Activated naive CD4-positive, alpha-beta T cell (primary cell): Measurements from ENCODE around the gene KLHL20.
"Not testable (repeated sequence)": the region's sequence is repeated elsewhere in the genome, so short reads cannot be mapped to it uniquely, and the experiment has no call there.

ENCODE experiments used
- DNase-seq, 4 experiments: peaks; one replicate each; lab custom pipeline; 2025; lab: John Stamatoyannopoulos, UW

KLHL20 gene, protein sequence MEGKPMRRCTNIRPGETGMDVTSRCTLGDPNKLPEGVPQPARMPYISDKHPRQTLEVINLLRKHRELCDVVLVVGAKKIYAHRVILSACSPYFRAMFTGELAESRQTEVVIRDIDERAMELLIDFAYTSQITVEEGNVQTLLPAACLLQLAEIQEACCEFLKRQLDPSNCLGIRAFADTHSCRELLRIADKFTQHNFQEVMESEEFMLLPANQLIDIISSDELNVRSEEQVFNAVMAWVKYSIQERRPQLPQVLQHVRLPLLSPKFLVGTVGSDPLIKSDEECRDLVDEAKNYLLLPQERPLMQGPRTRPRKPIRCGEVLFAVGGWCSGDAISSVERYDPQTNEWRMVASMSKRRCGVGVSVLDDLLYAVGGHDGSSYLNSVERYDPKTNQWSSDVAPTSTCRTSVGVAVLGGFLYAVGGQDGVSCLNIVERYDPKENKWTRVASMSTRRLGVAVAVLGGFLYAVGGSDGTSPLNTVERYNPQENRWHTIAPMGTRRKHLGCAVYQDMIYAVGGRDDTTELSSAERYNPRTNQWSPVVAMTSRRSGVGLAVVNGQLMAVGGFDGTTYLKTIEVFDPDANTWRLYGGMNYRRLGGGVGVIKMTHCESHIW

DNA sequence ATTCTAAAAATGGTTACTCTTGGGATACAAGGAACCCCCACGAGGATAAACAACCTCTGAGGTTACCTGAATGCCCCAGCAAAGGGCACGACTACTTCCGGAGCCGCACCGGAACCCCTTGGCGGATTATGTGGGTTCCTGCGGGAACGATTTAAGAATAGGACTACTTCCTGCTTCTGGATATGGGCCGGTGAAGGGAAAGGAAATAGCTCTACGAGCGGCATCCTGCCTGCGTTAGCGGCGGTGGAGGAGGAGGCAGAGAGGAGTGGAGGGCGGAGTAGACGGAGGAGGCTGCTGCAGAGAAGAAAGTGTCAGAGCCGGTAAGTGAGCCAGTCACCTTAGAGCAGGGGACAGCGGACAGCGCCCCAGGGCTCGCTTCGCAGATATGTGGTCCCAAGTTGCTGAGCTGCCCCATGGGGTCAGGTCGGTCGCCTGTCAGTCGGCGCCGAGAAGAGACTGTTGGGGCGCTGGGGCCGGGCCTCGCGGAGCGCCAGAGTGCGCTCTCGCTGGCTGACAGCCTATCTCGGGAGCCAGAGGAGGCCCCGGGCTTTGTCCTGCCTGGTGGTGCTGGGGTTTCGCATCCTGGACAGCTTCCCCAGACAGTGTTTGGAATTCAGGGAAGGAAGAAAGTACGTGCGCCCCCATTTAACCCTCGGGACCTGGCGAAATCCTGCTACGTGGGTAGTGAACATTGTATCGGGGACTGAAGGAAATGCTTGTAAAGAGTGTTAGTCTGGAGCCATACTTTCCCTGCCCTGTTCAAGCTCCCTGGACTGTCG lies at the start of gene KLHL20:
KLHL20 (plus strand) TSS at position 223 of the 779 bp plus-strand sequence. CDS start 1,063 bp downstream, outside the sequence.
- DNase-seq, result peak; percentile 49 to 75 (median 67)

DNA sequence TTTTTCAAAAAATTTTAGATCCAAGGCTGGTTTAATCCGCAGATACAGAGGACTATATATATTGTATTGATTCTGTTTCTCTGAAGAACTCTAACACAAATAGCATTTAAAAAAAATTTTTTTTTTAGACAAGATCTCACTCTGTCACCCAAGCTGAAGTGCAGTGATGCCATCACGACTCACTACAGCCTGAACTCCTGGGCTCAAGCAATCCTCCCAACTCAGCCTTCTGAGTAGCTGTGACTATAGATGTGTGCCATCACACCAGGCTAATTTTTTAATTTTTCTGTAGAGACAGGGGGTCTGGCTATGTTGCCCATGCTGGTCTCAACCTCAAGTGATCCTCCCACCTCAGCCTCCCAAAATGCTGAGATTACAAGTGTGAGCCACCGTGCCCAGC lies 48.1 kb upstream of the KLHL20 start:
- no peak for DNase-seq

DNA sequence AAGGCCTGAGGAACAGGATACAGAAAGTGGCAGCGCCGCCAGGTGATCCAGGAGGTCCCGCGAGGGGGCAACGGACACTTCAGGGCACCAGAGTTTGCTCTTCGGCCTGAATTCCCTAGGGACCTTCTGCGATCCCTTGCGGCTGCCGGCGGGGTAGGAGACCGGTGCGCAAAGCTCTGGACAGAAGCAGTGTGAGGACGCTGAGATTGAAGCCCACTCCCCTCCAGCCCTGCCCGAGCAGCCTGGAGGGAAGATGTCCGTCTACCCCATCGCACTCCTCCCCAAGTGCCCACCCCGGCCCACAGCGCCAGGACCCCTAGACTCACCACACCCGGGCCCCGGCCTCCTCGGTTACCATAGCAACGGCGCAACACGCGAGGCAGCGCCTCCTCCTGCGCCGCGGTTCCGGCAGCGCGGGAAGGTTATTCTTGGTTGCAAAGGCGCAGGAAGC lies 45.3 kb upstream of the KLHL20 start, which contains the start of gene ANKRD45:
ANKRD45 (minus strand) TSS at position 361 of the 451 bp plus-strand sequence. CDS start 10,433 bp downstream, outside the sequence.
- no peak for DNase-seq

DNA sequence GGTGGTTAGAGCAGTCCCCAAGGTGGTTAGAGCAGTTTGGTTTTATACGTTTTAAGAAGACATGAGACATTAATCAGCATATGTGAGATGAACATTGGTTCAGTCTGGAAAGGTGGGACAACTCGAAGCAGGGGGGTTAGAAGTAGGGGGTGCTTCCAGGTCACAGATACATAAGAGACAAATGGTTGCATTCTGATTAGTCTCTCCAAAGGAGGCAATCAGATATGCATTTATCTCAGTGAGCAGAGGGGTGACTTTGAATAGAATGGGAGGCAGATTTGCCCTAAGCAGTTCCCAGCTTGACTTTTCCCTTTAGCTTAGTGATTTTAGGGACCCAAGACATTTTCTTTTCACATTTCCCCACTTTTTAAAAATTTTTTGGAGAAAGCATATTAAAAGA lies 40.3 kb upstream of the KLHL20 start:
- DNase-seq, result not testable (repeated sequence)

DNA sequence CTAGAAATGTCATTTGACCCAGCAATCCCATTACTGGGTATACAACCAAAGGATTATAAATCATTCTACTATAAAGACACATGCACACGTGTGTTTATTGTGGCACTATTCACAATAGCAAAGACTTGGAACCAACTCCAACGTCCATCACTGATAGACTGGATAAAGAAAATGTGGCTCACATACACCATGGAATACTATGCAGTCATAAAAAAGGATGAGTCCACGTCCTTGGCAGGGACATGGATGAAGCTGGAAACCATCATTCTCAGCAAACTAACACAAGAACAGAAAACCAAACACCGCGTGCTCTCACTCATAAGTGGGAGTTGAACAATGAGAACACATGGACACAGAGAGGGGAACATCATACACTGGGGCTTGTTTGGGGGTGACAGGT lies 34.6 kb upstream of the KLHL20 start:
- not testable (repeated sequence) for DNase-seq

DNA sequence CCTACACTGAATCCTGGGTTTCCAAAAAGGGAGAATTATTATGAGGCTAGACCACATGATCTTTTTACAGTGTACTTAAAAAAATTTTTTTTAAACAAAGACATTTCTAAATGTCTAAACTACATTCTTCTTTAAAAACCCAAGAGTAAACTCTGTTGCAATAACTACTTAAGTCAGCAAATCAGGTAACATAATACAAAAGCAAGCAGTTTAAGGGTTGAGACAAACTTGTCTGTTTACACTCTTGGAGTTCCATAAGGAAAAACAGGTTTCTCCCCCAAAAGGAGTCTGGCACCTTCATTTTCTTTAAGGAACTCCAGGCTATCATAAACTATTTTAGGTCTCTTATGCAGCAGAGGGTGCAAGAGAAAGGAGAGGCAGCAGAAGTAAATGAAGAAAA lies 32.6 kb upstream of the KLHL20 start:
- DNase-seq, result no peak

DNA sequence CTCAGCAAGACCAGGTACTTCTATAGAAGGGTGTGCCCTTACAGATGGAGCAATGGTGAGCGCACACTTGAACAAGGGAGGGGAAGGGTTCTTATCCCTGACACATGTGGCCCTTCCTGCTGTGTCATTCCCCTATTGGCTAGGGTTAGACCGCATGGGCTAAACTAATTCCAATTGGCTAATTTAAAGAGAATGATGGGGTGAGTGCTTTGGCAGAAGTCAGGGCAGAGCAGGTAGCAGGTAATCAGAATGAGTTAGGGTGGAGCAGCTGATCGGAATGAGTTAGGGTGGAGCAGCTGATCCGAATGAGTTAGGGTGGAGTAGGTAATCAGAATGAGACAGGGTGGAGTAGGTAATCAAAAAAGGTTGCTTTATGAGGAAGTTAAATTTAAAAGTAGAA lies 30.9 kb upstream of the KLHL20 start:
- not testable (repeated sequence) for DNase-seq

DNA sequence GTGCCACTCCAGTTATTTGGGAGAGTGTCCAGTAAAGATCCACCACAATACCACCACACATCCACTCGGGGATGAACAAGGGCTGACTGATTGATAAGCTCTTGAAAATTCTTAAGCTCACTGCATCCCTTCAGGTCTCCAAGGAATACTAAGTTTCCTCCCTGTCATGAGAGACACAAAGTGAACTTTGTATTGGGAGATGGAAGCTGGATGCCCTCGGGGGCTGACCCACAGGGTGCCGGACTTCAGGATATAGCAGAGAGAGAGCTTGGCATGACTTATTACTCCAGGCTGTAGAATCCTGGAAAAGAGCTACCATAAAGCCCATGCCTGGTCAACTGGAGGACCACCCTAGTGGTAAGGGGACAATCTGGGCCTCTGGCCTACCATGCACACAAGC lies 29.7 kb upstream of the KLHL20 start:
- DNase-seq, result not testable (repeated sequence)

DNA sequence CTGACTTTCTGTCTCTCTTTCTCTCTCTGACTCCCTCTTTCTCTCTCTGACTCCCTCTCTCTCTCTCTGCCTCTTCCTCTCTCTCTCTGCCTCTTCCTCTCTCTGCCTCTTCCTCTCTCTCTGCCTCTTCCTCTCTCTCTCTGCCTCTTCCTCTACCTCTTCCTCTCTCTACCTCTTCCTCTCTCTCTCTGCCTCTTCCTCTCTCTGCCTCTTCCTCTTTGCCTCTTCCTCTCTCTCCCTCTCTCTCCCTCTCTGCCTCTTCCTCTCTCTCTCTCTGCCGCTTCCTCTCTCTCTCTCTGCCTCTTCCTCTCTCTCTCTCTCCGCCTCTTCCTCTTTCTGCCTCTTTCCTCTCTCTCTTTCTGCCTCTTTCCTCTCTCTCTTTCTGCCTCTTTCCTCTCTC lies 26.5 kb upstream of the KLHL20 start:
- no peak for DNase-seq

DNA sequence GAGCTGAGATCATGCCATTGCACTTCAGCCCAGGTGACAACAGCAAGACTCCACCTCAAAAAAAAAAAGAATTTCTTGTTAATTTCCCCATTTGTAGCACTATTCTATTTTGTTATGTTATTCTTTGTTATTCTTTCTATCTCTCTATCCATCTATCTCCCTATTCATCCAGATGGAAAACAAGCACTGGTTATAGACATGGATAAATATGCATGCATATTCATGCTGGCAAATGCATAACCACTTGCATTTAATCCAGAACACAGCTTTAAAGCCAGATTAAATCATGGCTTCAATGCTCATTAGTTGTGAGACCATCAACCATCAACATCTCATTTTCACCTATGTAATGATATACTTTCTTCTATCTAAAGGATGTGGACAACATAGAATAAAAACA lies 21.5 kb upstream of the KLHL20 start:
- no peak for DNase-seq

DNA sequence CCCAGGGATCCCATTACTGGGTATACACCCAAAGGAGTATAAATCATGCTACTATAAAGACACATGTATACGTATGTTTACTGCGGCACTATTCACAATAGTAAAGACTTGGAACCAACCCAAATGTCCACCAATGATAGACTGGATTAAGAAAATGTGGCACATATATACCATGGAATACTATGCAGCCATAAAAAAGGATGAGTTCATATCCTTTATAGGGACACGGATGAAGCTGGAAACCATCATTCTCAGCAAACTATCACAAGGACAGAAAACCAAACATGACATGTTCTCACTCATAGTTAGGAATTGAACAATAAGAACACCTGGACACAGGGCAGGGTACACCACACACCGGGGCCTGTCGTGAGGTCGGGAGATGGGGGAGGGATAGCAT lies 13.5 kb upstream of the KLHL20 start:
- not testable (repeated sequence) for DNase-seq

DNA sequence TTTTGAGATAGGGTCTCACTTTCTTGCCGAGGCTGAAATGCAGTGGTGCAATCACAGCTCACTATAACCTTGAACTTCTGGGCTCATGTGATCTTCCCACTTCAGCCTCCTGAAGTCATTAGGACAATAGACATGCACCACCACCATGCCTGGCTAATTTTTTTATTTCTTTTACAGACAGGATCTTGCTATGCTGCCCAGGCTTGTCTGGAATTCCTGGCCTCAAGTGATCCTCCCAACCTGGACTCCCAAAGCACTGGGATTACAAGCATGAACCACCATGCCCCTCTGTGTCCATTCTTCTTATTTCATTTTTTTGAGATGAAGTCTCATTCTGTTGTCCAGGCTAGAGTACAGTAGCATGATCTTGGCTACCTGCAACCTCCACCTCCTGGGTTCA lies 12.0 kb upstream of the KLHL20 start:
- no peak for DNase-seq

DNA sequence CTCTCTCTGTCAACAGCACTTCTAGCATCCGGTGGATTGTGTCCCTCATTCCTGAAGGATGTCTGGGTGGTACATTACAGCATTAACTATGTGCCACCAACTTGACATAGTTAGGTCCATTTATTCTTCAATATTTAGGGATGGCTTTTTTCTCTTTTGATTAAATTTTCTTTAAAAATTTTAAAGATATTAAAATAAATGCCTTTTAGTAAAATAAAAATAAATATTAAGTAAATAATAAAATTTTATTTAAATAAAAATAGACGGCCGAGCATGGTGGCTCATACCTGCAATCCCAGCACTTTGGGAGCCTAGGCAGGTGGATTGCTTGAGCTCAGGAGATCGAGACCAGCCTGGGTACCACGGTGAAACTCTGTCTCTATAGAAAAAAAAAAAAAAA lies 9.7 kb upstream of the KLHL20 start:
- no peak for DNase-seq

DNA sequence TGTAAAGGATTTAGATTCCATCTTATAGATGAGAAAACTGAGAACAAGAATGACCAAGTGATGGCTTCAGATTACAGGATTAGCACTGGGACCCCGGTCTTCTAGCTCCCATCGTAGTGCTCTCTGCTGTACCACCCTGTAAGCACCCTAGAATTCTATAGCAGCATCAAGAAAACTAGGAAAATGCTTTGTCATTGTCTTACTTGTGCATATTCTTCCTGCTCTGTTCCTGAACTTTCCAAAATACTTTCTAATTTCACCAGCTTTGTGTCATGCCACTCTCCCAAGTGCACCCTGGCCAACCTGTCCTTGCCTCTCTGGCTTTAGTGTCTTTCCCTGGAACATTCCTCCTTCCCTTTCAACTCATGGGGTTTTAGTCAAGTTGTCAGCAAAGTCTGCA lies 6.0 kb upstream of the KLHL20 start:
- DNase-seq, result no peak

DNA sequence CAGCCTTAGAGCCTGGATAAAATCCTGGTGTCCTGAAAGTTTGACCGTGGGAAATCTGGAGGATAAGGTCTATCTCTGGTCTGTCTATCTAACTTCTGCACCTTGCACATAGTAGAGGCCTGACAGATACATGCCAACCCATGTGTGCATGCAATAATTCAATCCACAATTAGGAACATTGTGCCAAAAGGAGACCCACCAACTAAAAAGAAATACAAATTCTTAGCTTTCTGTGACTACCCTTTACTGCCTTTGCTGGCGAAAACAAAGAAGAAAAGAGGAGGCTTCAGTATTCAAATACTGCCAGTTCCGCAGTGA lies 381 bp upstream of the KLHL20 start:
- DNase-seq, result no peak

DNA sequence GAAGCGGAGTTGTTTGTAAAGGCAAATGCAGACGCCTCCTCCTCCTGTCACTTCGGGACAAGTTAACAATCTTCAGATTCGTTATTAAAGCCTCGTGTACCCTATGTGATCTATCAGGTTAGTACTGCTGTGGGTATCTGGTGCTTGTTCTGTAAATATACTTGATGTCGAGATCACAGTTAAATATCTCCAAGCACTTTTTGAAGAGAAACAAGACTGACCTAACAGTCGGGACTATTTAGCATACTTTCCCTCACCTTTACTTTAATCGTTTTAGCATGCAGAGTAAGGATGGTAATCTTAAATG lies 710 bp downstream of the KLHL20 start:
- DNase-seq, result no peak

DNA sequence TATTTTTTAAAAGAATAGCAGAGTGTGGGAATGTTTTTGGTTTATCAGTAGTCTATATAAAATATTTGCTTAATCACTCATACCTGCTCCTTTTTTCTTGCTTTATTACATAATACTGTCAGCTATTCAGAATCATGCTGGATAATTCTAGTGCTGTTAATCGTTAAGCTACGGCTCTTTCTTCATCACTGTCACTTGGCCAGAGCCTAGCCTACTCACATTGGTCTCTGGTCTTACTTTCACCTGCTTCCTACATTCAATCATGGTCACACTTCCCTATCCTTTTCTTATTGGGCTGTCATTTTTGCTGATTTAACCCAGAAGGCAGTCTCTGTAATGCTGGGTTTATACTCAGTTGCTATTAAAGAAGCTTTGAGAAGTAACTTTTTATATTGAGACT lies 2.5 kb downstream of the KLHL20 start:
- DNase-seq, result no peak

DNA sequence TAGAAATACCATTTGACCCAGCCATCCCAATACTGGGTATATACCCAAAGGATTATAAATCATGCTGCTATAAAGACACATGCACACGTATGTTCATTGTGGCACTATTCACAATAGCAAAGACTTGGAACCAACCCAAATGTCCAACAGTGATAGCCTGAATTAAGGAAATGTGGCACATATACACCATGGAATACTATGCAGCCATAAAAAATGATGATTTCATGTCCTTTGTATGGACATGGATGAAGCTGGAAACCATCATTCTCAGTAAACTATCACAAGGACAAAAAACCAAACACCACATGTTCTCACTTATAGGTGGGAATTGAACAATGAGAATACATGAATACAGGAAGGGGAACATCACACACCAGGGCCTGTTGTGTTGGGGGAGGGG lies 16.6 kb downstream of the KLHL20 start:
- DNase-seq, result not testable (repeated sequence)

DNA sequence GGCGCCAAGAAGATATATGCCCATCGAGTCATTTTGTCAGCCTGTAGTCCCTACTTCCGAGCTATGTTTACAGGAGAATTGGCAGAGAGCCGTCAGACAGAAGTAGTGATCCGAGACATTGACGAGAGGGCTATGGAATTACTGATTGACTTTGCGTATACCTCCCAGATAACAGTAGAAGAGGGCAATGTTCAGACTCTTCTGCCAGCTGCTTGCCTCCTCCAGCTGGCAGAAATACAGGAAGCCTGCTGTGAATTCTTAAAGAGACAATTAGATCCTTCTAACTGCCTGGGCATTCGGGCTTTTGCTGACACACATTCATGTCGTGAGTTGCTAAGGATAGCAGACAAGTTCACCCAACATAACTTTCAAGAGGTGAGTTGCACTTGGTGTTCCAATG lies 19.1 kb downstream of the KLHL20 start:
- no peak for DNase-seq

DNA sequence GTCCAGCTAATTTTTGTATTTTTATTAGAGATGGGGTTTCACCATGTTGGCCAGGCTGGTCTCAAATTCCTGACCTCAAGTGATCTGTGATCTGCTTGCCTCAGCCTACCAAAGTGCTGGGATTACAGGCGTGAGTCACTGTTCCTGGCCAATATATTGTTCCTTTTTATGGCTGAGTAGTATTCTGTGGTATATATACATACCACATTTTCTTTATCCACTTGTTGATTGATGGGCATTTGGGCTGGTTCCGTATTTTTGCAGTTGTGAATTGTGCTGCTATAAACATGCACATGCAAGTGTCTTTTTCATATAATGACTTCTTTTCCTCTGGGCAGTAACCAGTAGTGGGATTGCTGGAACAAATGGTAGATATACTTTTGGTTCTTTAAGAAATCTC lies 21.3 kb downstream of the KLHL20 start:
- DNase-seq, result not testable (repeated sequence)

DNA sequence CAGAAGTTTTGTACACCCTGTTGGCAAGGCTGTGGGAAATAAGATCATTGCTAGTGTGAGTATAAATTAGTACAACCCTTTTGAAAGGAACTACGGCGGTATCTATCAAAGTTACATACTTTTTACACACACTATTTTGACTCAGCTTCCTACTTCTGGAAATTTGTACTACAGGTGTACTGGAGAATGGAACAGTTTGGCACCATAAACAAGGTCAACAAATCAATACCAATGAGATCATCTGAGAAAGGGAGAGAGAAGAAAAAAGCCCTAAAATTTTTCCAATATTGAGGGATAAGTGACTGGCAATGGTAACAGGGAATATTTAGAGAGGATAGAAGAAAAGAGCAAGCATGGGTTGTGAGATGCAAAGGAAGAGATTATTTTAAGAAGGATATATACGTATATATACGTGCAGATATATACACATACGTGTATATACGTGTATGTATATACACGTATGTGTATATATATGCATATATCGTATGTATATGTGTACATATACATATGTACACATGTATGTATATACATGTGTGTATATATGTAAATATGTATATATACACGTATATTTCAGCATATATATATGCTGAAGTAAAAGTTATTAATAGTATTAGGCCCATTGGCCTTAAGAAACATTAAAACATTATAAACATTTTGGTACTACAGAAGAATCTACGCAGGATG lies 27.6 kb downstream of the KLHL20 start:
- DNase-seq, result no peak

DNA sequence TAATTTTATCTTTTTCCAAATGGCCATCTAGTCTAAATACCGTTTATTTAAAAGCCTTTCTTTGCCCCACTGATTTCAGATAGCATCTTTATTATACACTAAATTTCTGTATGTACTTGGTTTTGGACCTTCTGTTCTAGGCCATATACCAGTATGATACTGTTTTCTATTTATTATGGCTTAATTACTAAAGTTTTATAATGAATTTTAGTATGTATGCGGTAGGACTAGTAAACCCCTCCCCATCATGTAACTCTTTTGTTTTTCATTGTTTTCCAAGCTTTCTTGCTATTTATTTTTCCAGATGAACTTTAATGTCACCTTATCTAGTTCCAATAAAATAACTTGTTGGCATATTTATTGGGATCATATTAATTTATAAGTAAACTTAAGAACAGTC lies 29.9 kb downstream of the KLHL20 start:
- DNase-seq, result no peak
